ENCODE results near the gene GIGYF1.
A peak's percentile ranks its signal among the peaks of the same experiment; 100 is the strongest.
"Not testable (repeated sequence)": the region's sequence is repeated elsewhere in the genome, so short reads cannot be mapped to it uniquely, and the experiment has no call there.

GIGYF1 gene

GRCh38 chr7:100674411-100675104, 19.5 kb downstream of the GIGYF1 start:
- DNase-seq, result peak in 15 of 56 donors; percentile 13 to 52 (median 37)

GRCh38 chr7:100673942-100674410, 20.1 kb downstream of the GIGYF1 start:
- DNase-seq, result peak in 26 of 56 donors; percentile 27 to 71 (median 54)

- peak; percentile 79 to 100 (median 98) for DNase-seq
Observed at GRCh38 chr7:100673302-100673941, 20.6 kb downstream of the GIGYF1 start, which contains the start of gene GNB2. Gene GNB2, plus strand, starts transcription at chr7:100673740. Its CDS starts 2,526 bp downstream, at chr7:100676266.

- no peak for DNase-seq
Observed at GRCh38 chr7:100671353-100672327, 22.4 kb downstream of the GIGYF1 start.

- DNase-seq, result no peak
Observed at GRCh38 chr7:100670074-100670473, 24.0 kb downstream of the GIGYF1 start.

GRCh38 chr7:100669106-100669505, 24.9 kb downstream of the GIGYF1 start:
- not testable (repeated sequence) for DNase-seq

- no peak for DNase-seq
Observed at GRCh38 chr7:100668069-100668449, 26.0 kb downstream of the GIGYF1 start.

- no peak for DNase-seq
Observed at GRCh38 chr7:100667331-100668068, 26.6 kb downstream of the GIGYF1 start.

- no peak for DNase-seq
Observed at GRCh38 chr7:100665168-100665726, 28.8 kb downstream of the GIGYF1 start.

- not testable (repeated sequence) for DNase-seq
Observed at GRCh38 chr7:100662194-100662776, 31.8 kb downstream of the GIGYF1 start.

- DNase-seq, result peak in 50 of 56 donors; percentile 12 to 88 (median 51)
Observed at GRCh38 chr7:100655908-100656674, 38.0 kb downstream of the GIGYF1 start, which contains the start of gene ACTL6B. Gene ACTL6B, minus strand, starts transcription at chr7:100656448. Its CDS starts 94 bp downstream, at chr7:100656354.

GRCh38 chr7:100654908-100655831, 38.9 kb downstream of the GIGYF1 start:
- no peak for DNase-seq

- DNase-seq, result no peak
Observed at GRCh38 chr7:100649826-100650565, 44.1 kb downstream of the GIGYF1 start.

- no peak for DNase-seq
Observed at GRCh38 chr7:100642534-100642907, 51.5 kb downstream of the GIGYF1 start.

GRCh38 chr7:100641860-100642533, 52.1 kb downstream of the GIGYF1 start:
- DNase-seq, result no peak

- no peak for DNase-seq
Observed at GRCh38 chr7:100641463-100641859, 52.6 kb downstream of the GIGYF1 start, which contains the start of gene TFR2. Gene TFR2, minus strand, starts transcription at chr7:100641552. Its CDS starts 43 bp downstream, at chr7:100641509.

All from nucleus accumbens (tissue), 56 donors.